ENCODE data around the gene NFAM1.

DNA sequence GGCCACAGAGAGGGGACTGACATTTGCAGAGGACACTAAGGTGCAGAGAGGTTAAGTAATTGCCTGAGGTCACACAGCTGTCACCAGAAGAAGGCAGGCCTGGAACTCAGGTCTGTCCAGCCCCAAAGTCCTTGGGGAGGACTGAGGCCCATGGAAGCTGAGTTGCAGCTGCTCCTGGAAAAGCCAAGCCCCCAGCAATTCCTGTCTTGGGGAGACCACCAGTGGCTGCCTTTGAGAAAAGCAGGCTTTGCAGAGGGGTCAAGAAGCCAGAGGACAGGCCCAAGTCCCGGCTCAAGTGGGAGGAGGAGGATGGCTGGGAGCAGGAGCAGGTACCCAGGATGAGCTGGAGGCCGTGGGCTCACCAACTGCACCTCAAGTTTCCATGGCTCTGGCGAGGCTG is 3.4 kb downstream of the NFAM1 start:
- TF ChIP-seq EZH2 (IDR thresholded peaks at IDR 0.05) (no peak), POLR2AphosphoS5 (IDR thresholded peaks at IDR 0.05; ENCODE audit: borderline replicate concordance, low read depth, low read length) (no peak), FOXP2 (optimal IDR thresholded peaks at IDR 0.05; ENCODE audit: control extremely low read depth, extremely low read length, insufficient read depth) (no peak)
